ENCODE measurements around the gene SGTB. TPM values are rescaled to one million over a fixed set of nuclear protein-coding genes. Genes with fewer than 3 reads are reported as not detected.
"Not testable (repeated sequence)": the region's sequence is repeated elsewhere in the genome, so short reads cannot be mapped to it uniquely, and the experiment has no call there.

Gene SGTB
- total RNA-seq, 2 donors from 2014 or later, result 3.1 to 3.6 TPM

GRCh38 chr5:65737842-65738241 is 15.9 kb upstream of the SGTB start:
- Histone ChIP-seq H3K9me3 (no peaks in the 10 kb centered on the region), H3K27me3 (no peaks in the 10 kb centered on the region), H3K27ac (no peak overlapping the region), H3K4me1 (no peaks in the 10 kb centered on the region), H3K4me3 (no peak overlapping the region), H3K36me3 (replicated peaks in 1 of 2; ENCODE audit: insufficient read depth in 1 of 2, low read depth in 2 of 2) (no peaks in the 10 kb centered on the region)
- ATAC-seq, result no peak
- no peak for DNase-seq
- TF ChIP-seq CTCF (IDR thresholded peaks at IDR 0.05) (no peak), POLR2A (IDR thresholded peaks at IDR 0.05) (no peak)
- intact Hi-C loops (cut with DNase I), result no loop called here
- WGBS, 2 donors, result 84 to 85% methylated on average over 7 of the region's 7 CpGs

DNA sequence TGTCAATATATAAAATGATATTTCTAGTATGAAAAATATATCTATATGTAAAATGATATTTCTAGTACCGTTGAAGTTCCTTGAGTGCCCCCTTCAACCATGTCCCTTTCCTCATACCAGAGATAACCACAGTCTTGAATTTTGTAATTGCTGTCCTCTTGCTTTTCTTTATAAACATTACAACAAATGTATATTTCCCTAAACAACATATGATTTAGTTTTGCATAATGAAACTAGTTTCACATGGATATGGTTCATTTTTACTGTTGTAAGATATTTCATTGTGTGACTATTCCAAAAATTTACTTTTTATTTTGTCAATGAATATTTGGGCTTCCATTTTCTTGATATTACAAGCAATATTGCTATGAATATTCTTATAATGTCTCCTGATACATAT is 14.1 kb upstream of the SGTB start:
- Histone ChIP-seq H3K4me1 (no peaks in the 10 kb centered on the region), H3K36me3 (replicated peaks in 1 of 2; ENCODE audit: insufficient read depth in 1 of 2, low read depth in 2 of 2) (no peaks in the 10 kb centered on the region), H3K4me3 (no peak overlapping the region), H3K27me3 (no peaks in the 10 kb centered on the region), H3K27ac (no peak overlapping the region), H3K9me3 (no peaks in the 10 kb centered on the region)
- intact Hi-C loops (cut with DNase I), result no loop called here
- ATAC-seq (no peak), DNase-seq (no peak)
- WGBS, 2 donors, result 84 to 96% methylated on average over 1 of the region's 1 CpG
- TF ChIP-seq CTCF (IDR thresholded peaks at IDR 0.05) (no peak), POLR2A (IDR thresholded peaks at IDR 0.05) (no peak)

- Histone ChIP-seq H3K9me3 (no peaks in the 10 kb centered on the region), H3K4me3 (no peak overlapping the region), H3K36me3 (replicated peaks in 1 of 2; ENCODE audit: insufficient read depth in 1 of 2, low read depth in 2 of 2) (no peaks in the 10 kb centered on the region), H3K4me1 (no peaks in the 10 kb centered on the region), H3K27me3 (no peaks in the 10 kb centered on the region), H3K27ac (no peak overlapping the region)
- DNase-seq (no peak), ATAC-seq (no peak)
- 73 to 95% methylated on average over 1 of the region's 1 CpG for WGBS, 2 donors
- no peak for TF ChIP-seq CTCF (IDR thresholded peaks at IDR 0.05)
- no peak for TF ChIP-seq POLR2A (IDR thresholded peaks at IDR 0.05)
- intact Hi-C loops (cut with DNase I), result no loop called here
Measured at GRCh38 chr5:65734921-65735320, 13.0 kb upstream of the SGTB start.

DNA sequence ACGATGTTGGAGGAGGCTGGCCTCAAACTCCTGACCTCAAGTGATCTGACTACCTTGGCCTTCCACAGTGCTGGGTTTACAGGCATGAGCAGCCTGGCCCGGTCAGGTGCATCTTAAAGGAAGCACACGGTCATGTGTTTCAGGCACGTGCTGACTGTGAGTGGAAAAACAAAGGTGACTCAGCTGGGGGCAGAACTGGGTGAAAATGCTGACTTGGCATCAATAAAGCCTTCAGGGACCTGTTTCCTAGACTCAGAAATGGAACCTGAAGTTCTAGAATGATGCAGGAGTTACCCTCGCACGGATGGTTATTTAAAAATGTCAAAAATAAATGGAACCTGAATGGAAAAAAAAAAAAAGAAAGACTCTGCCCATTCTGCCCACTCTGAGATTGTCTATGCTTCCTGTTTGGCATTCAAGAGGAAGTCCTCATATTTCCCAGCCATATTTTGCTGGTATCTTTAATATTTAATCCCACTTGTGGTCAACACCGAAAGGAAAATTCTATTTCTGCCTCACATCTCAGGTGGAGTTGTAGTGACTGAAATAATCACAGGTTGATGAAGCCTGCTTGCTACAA is 12.4 kb upstream of the SGTB start:
- 49 to 63% methylated on average over 4 to 7 of the region's 7 CpGs for WGBS, 2 donors
- ATAC-seq; H3K4me1 ChIP-seq; H3K27ac ChIP-seq; H3K27me3 ChIP-seq; DNase-seq; intact Hi-C loops (cut with DNase I); H3K9me3 ChIP-seq; H3K4me3 ChIP-seq; H3K36me3 ChIP-seq (replicated peaks in 1 of 2; ENCODE audit: insufficient read depth in 1 of 2, low read depth in 2 of 2): not testable (repeated sequence)

DNA sequence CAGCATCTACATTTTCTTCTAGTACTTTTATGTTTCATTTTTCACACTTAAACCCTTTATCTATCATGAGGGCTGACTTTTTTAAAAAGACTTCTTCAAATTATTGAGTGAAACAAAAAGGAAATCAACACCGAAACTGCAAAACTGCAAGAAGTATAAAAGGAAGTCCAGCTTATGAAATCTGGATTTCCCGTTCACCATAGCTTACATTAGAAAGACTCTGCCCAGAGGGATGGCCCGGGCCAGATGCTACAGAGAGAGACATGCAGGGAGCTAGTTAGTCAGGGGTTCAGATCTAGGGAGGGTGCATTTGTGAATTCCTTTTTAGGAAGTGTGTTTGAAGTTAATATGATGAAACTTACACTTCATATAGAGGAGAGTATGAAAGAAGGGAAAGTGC is 10.1 kb upstream of the SGTB start:
- H3K36me3 ChIP-seq (replicated peaks in 1 of 2; ENCODE audit: insufficient read depth in 1 of 2, low read depth in 2 of 2); H3K4me3 ChIP-seq; ATAC-seq; H3K9me3 ChIP-seq; H3K4me1 ChIP-seq; DNase-seq; H3K27ac ChIP-seq; intact Hi-C loops (cut with DNase I); H3K27me3 ChIP-seq: not testable (repeated sequence)
- WGBS, 2 donors, result 55 to 93% methylated on average over 3 of the region's 3 CpGs

DNA sequence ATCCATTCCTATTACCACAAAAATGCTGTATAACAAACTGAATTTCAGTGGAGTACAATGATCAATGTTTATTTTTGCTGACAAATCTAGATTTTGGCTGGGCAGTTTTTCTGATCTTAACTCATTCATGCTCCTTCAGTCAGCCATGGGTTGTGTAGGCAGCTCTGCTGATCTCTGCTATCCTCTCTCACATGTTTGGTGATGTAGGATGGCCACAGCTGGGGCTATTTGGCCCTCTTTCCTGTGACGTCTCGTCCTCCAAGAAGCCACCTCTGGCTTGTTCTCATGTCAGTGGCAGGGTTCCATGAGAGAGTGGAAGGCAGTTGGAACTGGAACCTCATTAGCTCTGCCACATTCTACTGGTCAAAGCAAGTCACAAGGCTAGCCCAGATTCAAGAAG is 9.0 kb upstream of the SGTB start:
- Histone ChIP-seq H3K4me1 (no peaks in the 10 kb centered on the region), H3K36me3 (replicated peaks in 1 of 2; ENCODE audit: insufficient read depth in 1 of 2, low read depth in 2 of 2) (no peaks in the 10 kb centered on the region), H3K27ac (no peak overlapping the region), H3K27me3 (no peaks in the 10 kb centered on the region), H3K9me3 (no peaks in the 10 kb centered on the region), H3K4me3 (no peak overlapping the region)
- TF ChIP-seq CTCF (IDR thresholded peaks at IDR 0.05) (no peak), POLR2A (IDR thresholded peaks at IDR 0.05) (no peak)
- 76 to 82% methylated on average over 2 of the region's 2 CpGs for WGBS, 2 donors
- intact Hi-C loops (cut with DNase I), result no loop called here
- no peak for ATAC-seq
- no peak for DNase-seq

Measured in body of pancreas (tissue), 4 donors.